ENCODE data around the gene SEMA5A. TPM values are rescaled to one million over a fixed set of nuclear protein-coding genes. Genes with fewer than 3 reads are reported as not detected.

The SEMA5A gene
- polyA plus RNA-seq, 1 donor (not counting 4 experiments of a cell fraction or from before 2014, with no cell fraction given), result 0.16 TPM

DNA sequence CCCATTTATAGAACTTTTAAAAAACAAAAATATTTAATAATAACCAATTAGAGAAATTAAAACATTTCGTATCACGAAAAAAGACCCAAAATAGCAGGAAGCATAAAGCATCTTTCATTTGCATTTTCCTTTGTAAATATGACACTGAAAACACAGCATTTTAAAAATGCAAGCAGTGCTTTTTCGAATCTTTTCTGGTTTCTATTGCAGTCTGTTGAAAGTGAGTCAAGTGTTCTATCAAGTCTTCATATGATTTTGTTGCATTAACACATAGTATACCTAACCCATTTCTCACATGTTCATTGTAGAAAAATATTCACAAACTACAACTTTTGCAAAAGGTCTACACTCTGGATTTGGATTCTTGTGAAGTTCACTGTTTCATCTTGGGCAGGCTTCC lies 198.8 kb downstream of the SEMA5A start:
- no peaks in the 10 kb centered on the region for H3K9me1 ChIP-seq (ENCODE audit: control insufficient read depth, extremely low read depth, insufficient read depth, low read length)
- H3K9ac ChIP-seq (ENCODE audit: control insufficient read depth, extremely low read depth, insufficient read depth, low read length), result no peak overlapping the region
- no peaks in the 10 kb centered on the region for H3K27me3 ChIP-seq (ENCODE audit: control insufficient read depth, extremely low read depth, insufficient read depth, low read length)
- DNase-seq (ENCODE audit: low read depth, low spot score), result no peak
- H3K4me3 ChIP-seq (ENCODE audit: control insufficient read depth in 2 of 3, extremely low read depth in 1 of 3, insufficient read depth in 2 of 3, low read depth in 1 of 3, low read length in 3 of 3), result no peak overlapping the region
- dilution Hi-C loops (cut with MboI; ENCODE audit: extremely low pct_ligation_motif_present, low sequenced_read_pairs), result no loop called here
- no peak overlapping the region for H3K4me2 ChIP-seq (ENCODE audit: control insufficient read depth, extremely low read depth, insufficient read depth, low read depth, low read length)
- H4K20me1 ChIP-seq (ENCODE audit: control insufficient read depth, extremely low read depth, insufficient read depth, low read length), result no peaks in the 10 kb centered on the region
- H3K27ac ChIP-seq (ENCODE audit: control insufficient read depth, insufficient read depth, low read length), result no peak overlapping the region
- H3K79me2 ChIP-seq (ENCODE audit: control insufficient read depth, insufficient read depth, low read length), result no peaks in the 10 kb centered on the region
- no peak overlapping the region for H2AFZ ChIP-seq (ENCODE audit: control insufficient read depth, low read length)
- no peaks in the 10 kb centered on the region for H3K36me3 ChIP-seq (ENCODE audit: control insufficient read depth in 2 of 2, extremely low read depth in 1 of 2, insufficient read depth in 2 of 2, low read length in 2 of 2)
- H3K9me3 ChIP-seq (ENCODE audit: control insufficient read depth, low read depth, low read length), result no peaks in the 10 kb centered on the region
- TF ChIP-seq, protein P1, sequence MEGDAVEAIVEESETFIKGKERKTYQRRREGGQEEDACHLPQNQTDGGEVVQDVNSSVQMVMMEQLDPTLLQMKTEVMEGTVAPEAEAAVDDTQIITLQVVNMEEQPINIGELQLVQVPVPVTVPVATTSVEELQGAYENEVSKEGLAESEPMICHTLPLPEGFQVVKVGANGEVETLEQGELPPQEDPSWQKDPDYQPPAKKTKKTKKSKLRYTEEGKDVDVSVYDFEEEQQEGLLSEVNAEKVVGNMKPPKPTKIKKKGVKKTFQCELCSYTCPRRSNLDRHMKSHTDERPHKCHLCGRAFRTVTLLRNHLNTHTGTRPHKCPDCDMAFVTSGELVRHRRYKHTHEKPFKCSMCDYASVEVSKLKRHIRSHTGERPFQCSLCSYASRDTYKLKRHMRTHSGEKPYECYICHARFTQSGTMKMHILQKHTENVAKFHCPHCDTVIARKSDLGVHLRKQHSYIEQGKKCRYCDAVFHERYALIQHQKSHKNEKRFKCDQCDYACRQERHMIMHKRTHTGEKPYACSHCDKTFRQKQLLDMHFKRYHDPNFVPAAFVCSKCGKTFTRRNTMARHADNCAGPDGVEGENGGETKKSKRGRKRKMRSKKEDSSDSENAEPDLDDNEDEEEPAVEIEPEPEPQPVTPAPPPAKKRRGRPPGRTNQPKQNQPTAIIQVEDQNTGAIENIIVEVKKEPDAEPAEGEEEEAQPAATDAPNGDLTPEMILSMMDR (optimal IDR thresholded peaks at IDR 0.05 in 1 of 3, IDR thresholded peaks at IDR 0.05 in 1 of 3, conservative IDR thresholded peaks at IDR 0.05 in 1 of 3; ENCODE audit: extremely low read depth in 1 of 3, insufficient read depth in 2 of 3, low read length in 3 of 3), result no peak
- TF ChIP-seq EZH2 (IDR thresholded peaks at IDR 0.05; ENCODE audit: low read length), result no peak
- peaks cover 38% of the 10 kb centered on the region for H3K4me1 ChIP-seq (ENCODE audit: control insufficient read depth, extremely low read depth, insufficient read depth, low read length)
- no peak for FAIRE-seq

GRCh38 chr5:9344751-9345240 lies 201.1 kb downstream of the SEMA5A start:
- Histone ChIP-seq H3K9ac (ENCODE audit: control insufficient read depth, extremely low read depth, insufficient read depth, low read length) (no peak overlapping the region), H3K4me3 (ENCODE audit: control insufficient read depth in 2 of 3, extremely low read depth in 1 of 3, insufficient read depth in 2 of 3, low read depth in 1 of 3, low read length in 3 of 3) (no peak overlapping the region), H3K9me3 (ENCODE audit: control insufficient read depth, low read depth, low read length) (no peaks in the 10 kb centered on the region), H3K79me2 (ENCODE audit: control insufficient read depth, insufficient read depth, low read length) (no peaks in the 10 kb centered on the region), H3K4me1 (ENCODE audit: control insufficient read depth, extremely low read depth, insufficient read depth, low read length) (peaks cover 38% of the 10 kb centered on the region), H3K27me3 (ENCODE audit: control insufficient read depth, extremely low read depth, insufficient read depth, low read length) (no peaks in the 10 kb centered on the region), H4K20me1 (ENCODE audit: control insufficient read depth, extremely low read depth, insufficient read depth, low read length) (no peaks in the 10 kb centered on the region), H3K9me1 (ENCODE audit: control insufficient read depth, extremely low read depth, insufficient read depth, low read length) (no peaks in the 10 kb centered on the region), H3K36me3 (ENCODE audit: control insufficient read depth in 2 of 2, extremely low read depth in 1 of 2, insufficient read depth in 2 of 2, low read length in 2 of 2) (no peaks in the 10 kb centered on the region), H3K4me2 (ENCODE audit: control insufficient read depth, extremely low read depth, insufficient read depth, low read depth, low read length) (no peak overlapping the region), H3K27ac (ENCODE audit: control insufficient read depth, insufficient read depth, low read length) (no peak overlapping the region), H2AFZ (ENCODE audit: control insufficient read depth, low read length) (no peak overlapping the region)
- DNase-seq (ENCODE audit: low read depth, low spot score), result no peak
- TF ChIP-seq EZH2 (IDR thresholded peaks at IDR 0.05; ENCODE audit: low read length), result no peak
- TF ChIP-seq, protein P1 (optimal IDR thresholded peaks at IDR 0.05 in 1 of 3, IDR thresholded peaks at IDR 0.05 in 1 of 3, conservative IDR thresholded peaks at IDR 0.05 in 1 of 3; ENCODE audit: extremely low read depth in 1 of 3, insufficient read depth in 2 of 3, low read length in 3 of 3), result no peak
- no peak for FAIRE-seq
- dilution Hi-C loops (cut with MboI; ENCODE audit: extremely low pct_ligation_motif_present, low sequenced_read_pairs), result no loop called here

Measured in keratinocyte (primary cell).